Stomach (tissue), 9 donors: Measurements from ENCODE around the gene STX18. TPM values are rescaled to one million over a fixed set of nuclear protein-coding genes. Genes with fewer than 3 reads are reported as not detected.

ENCODE experiments used
- DNase-seq, 2 donors: peaks; one replicate each; pipeline versions ENCODE4 v3.0.0 to v3.0.0-alpha.2; 2013 to 2019
- H3K27ac ChIP-seq, 5 donors: fragments of 200-600 bp in 4 of 5; sonication (generic) in 4 of 5; one replicate each; pipeline ENCODE4 v1.5.1; 2013 to 2019; ENCODE audit warnings: mild to moderate bottlenecking in 1 of 5, moderate library complexity in 1 of 5
- H3K27me3 ChIP-seq, 3 donors: fragments of 200-600 bp; sonication (generic); one replicate each; pipeline ENCODE4 v1.5.1; 2017 to 2019; ENCODE audit warnings: mixed run types in 1 of 3
- H3K36me3 ChIP-seq, 4 donors: fragments of 200-600 bp; sonication (generic); 1 replicate in 3 of 4; 2 replicates in 1 of 4; pipeline ENCODE4 v1.5.1; 2016 to 2019
- H3K4me1 ChIP-seq, 4 donors: fragments of 200-600 bp; sonication (generic); one replicate each; pipeline ENCODE4 v1.5.1; 2016 to 2019
- H3K4me3 ChIP-seq, 4 donors: fragments of 200-600 bp; sonication (generic) in 3 of 4; one replicate each; pipeline ENCODE4 v1.5.1; 2016 to 2019; ENCODE audit warnings: mild to moderate bottlenecking in 1 of 4
- H3K9me3 ChIP-seq, 4 donors: fragments of 200-600 bp; sonication (generic); one replicate each; pipeline ENCODE4 v1.5.1; 2016 to 2019
- EP300 ChIP-seq: sonication (generic); formaldehyde crosslinking; IDR thresholded peaks from one replicate; pipeline ENCODE4 v1.6.1; 2017; ENCODE audit warnings: antibody characterized with exemption
- POLR2A ChIP-seq, 4 donors: fragments of 450-650 bp; IDR thresholded peaks; one replicate each; pipeline ENCODE4 v1.6.1; 2016; ENCODE audit warnings: antibody characterized with exemption in 4 of 4, control low read depth in 2 of 4, mild to moderate bottlenecking in 1 of 4, moderate library complexity in 1 of 4
- POLR2AphosphoS5 ChIP-seq, 3 donors: sonication (generic); formaldehyde crosslinking; IDR thresholded peaks; one replicate each; pipeline ENCODE4 v1.6.1; 2016; ENCODE audit warnings: antibody characterized with exemption in 3 of 3
- WGBS, 5 donors: extraction: QIAGEN DNeasy Blood & Tissue Kit in 3 of 5; methylation state at CpG; one replicate each; pipeline versions ENCODE4 v1.1.5 to v1.1.7; 2013 to 2018; 5-methylcytosine and 5-hydroxymethylcytosine counted together
- intact Hi-C: fragments of 100-400 bp; cut with DNase I; formaldehyde crosslinking; loops from one replicate; pipeline ENCODE4 v1.15.1; 2023; ENCODE audit warnings: low total_unique reads
- polyA plus RNA-seq, 3 donors: library from polyadenylated mRNA; stranded (reverse); fragments of 200-250 nt; gene quantifications; one replicate each; pipeline ENCODE4 v1.2.3, GENCODE V29; 2013
- total RNA-seq, 5 donors: library from RNA; depleted of rRNA; stranded (reverse); fragments of >200 nt; gene quantifications; one replicate each; pipeline versions ENCODE4 v1.1.0 to v1.2.3, GENCODE V29; 2014 to 2016
- TF ChIP-seq, protein P1 (sequence below), 7 experiments: fragments of 450-650 bp in 4 of 7; fragments of 200-600 bp in 3 of 7; sonication (generic) in 3 of 7; IDR thresholded peaks; one replicate each; pipeline ENCODE4 v1.5.1; 2016 to 2019; ENCODE audit warnings: antibody characterized with exemption in 7 of 7, control low read depth in 2 of 7, mild to moderate bottlenecking in 1 of 7
- donor health status: healthy with polysubstance abuse.
- donor health status: Bipolar disorder and iron deficiency.
- donor health status: healthy.

STX18 gene
- total and polyA plus RNA-seq, 8 donors: 17.1 to 91.6 (median 26.3) TPM

DNA sequence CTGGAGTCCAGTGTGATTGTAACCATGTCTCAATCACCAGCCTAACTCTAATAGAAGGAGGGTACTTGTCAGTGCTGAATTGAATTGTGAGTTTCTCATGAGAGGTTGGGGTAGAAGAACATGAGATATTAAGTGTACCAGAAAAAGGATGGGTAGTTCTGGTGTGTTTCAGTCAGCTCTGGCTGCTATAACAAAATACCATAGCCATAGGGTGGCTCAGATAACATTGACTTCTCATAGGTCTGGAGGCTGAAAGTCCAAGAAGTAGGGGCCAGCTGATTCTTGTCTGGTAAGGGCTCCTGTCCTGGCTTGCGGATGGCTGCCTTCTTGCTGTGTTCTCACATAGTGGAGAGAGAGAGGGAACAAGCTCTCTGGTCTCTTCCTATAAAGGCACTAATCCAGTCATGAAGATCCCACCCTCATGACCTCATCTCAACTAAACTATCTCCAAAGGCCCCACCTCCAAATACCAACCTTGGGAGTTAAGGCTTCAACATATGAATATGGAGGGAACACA, 35.6 kb upstream of the STX18 start:
- intact Hi-C loops: no loop called here
- Histone ChIP-seq H3K36me3 (no peaks in the 10 kb centered on the region), H3K4me1 (peaks cover 0 to 14% (median 5%) of the 10 kb centered on the region in 4 donors), H3K9me3 (no peaks in the 10 kb centered on the region), H3K27ac (no peak overlapping the region), H3K4me3 (no peak overlapping the region), H3K27me3 (no peaks in the 10 kb centered on the region)
- 38 to 100% (median 100%) methylated on average over 1 of the region's 1 CpG for WGBS, 5 donors
- no peak for DNase-seq
- TF ChIP-seq EP300 (no peak), POLR2A (IDR thresholded peaks at IDR 0.05) (no peak), POLR2AphosphoS5 (IDR thresholded peaks at IDR 0.05) (no peak)
- TF ChIP-seq, protein P1, sequence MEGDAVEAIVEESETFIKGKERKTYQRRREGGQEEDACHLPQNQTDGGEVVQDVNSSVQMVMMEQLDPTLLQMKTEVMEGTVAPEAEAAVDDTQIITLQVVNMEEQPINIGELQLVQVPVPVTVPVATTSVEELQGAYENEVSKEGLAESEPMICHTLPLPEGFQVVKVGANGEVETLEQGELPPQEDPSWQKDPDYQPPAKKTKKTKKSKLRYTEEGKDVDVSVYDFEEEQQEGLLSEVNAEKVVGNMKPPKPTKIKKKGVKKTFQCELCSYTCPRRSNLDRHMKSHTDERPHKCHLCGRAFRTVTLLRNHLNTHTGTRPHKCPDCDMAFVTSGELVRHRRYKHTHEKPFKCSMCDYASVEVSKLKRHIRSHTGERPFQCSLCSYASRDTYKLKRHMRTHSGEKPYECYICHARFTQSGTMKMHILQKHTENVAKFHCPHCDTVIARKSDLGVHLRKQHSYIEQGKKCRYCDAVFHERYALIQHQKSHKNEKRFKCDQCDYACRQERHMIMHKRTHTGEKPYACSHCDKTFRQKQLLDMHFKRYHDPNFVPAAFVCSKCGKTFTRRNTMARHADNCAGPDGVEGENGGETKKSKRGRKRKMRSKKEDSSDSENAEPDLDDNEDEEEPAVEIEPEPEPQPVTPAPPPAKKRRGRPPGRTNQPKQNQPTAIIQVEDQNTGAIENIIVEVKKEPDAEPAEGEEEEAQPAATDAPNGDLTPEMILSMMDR (IDR thresholded peaks at IDR 0.05): no peak

DNA sequence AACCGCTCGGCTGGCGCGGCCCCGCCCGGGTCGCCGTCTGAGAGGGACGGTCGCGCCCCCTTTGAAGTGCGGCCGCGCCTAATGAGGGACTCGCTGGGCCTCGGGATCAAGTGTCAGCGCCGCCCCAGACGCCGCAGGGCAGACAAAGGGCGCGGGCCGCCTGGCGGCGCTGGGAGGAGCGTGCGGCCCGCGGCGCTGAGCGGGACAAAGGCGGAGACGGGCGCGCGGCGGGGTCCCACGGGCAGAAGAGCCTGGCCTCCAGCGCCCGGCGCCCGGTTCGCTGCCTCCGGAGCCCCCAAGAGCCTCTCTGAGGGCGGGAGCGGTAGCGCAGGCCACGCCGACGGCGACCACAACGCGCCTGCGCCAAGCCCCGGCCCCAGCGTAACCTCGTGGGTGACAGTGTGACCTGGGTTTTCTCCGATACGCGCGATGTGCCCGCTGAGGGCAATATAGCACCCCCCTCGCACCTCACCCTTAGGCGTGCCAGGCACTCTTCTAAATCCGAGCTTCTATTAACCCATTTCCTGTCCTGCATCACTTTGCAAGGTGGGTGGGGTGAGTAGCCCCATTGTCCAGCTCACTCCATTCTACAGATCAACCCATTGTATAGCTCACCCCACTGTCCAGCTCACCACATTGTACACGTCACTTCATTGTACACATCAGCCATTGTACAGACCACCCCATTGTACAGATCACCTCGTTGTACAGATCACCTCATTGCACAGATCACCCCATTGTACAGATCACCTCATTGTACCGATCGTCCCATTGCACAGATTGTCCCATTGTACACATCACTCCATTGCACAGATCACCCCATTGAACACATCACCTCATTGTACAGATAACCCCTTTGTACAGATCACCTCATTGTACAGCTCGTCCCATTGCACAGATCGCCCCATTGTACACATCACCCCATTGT, 33.7 kb upstream of the STX18 start:
- peak; percentile 66 to 88 for DNase-seq
- H3K9me3 ChIP-seq: no peaks in the 10 kb centered on the region
- intact Hi-C loops: no loop called here
- H3K36me3 ChIP-seq: no peaks in the 10 kb centered on the region
- TF ChIP-seq EP300 (no peak), POLR2A (IDR thresholded peaks at IDR 0.05) (no peak)
- TF ChIP-seq, protein P1 (IDR thresholded peaks at IDR 0.05): peak in 4 of 7 experiments; percentile 26 to 59 (median 53)
- WGBS, 5 donors: 10 to 21% (median 11%) methylated on average over 28 to 71 of the region's 71 CpGs
- H3K4me1 ChIP-seq: peaks cover 0 to 14% (median 5%) of the 10 kb centered on the region in 4 donors
- peak overlapping the region; percentile 56 to 74 (median 65) for H3K4me3 ChIP-seq
- H3K27me3 ChIP-seq: no peaks in the 10 kb centered on the region
- H3K27ac ChIP-seq: peak overlapping the region in 4 of 5 donors; percentile 58 to 79 (median 66)

DNA sequence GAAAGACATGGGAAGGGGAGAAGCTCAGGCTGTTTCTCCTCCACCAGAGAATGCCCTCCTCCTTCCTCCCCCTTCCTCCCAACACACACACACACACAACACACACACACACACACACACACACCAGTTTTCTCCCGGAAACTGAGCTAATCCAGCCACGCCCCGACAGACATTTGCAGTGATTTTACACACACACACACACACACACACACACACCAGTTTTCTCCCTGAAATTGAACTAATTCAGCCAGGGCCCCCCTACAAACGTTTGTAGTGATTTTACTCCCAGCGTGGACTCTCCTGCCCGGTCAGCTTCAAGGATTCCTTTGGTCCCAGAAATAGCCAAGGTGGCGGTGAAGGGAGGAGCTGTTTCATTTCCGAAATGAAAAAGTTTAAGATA, 32.9 kb upstream of the STX18 start:
- peaks cover 0 to 14% (median 5%) of the 10 kb centered on the region in 4 donors for H3K4me1 ChIP-seq
- H3K27ac ChIP-seq: peak overlapping the region in 4 of 5 donors; percentile 58 to 79 (median 66)
- peak in 1 of 2 donors; percentile 95 for DNase-seq
- H3K4me3 ChIP-seq: peak overlapping the region; percentile 56 to 74 (median 65)
- no peaks in the 10 kb centered on the region for H3K27me3 ChIP-seq
- TF ChIP-seq POLR2AphosphoS5 (IDR thresholded peaks at IDR 0.05) (no peak), POLR2A (IDR thresholded peaks at IDR 0.05) (no peak), EP300 (no peak)
- TF ChIP-seq, protein P1 (IDR thresholded peaks at IDR 0.05): no peak
- no peaks in the 10 kb centered on the region for H3K9me3 ChIP-seq
- intact Hi-C loops: no loop called here
- WGBS, 5 donors: 3 to 7% (median 3%) methylated on average over 8 of the region's 8 CpGs
- H3K36me3 ChIP-seq: no peaks in the 10 kb centered on the region

DNA sequence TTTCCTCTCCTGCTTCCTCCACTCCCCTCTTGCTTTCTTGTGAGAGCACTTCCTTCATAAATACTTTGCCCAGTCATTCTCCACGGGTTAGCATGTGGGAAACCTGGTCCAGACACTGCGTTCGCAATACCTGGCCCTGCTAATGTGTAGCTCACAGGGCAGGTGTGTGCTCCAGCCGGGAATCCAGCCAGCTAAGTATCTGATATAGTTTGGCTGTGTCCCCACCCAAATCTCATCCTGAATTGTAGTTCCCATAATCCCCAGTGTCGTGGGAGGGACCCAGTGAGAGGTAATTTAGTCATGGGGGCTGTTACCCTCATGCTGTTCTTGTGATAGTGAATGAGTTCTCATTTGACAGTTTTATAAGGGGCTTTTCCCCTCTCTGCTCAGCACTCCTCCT, 32.2 kb upstream of the STX18 start:
- intact Hi-C loops: no loop called here
- H3K36me3 ChIP-seq: no peaks in the 10 kb centered on the region
- H3K9me3 ChIP-seq: no peaks in the 10 kb centered on the region
- no peak overlapping the region for H3K4me3 ChIP-seq
- DNase-seq: peak in 1 of 2 donors; percentile 20
- TF ChIP-seq EP300 (no peak), POLR2A (IDR thresholded peaks at IDR 0.05) (no peak), POLR2AphosphoS5 (IDR thresholded peaks at IDR 0.05) (no peak)
- TF ChIP-seq, protein P1 (IDR thresholded peaks at IDR 0.05): no peak
- peaks cover 0 to 14% (median 5%) of the 10 kb centered on the region in 4 donors for H3K4me1 ChIP-seq
- no peak overlapping the region for H3K27ac ChIP-seq
- no peaks in the 10 kb centered on the region for H3K27me3 ChIP-seq
- 51 to 64% (median 58%) methylated on average over 4 to 5 of the region's 5 CpGs for WGBS, 5 donors
